Uterus (tissue), 4 donors: ENCODE results near the gene MCAM. TPM values are rescaled to one million over a fixed set of nuclear protein-coding genes. Genes with fewer than 3 reads are reported as not detected.
A peak's percentile ranks its signal among the peaks of the same experiment; 100 is the strongest.

ENCODE experiments used
- DNase-seq, 2 donors: peaks; one replicate each; pipeline ENCODE4 v3.0.0-alpha.2; 2019 to 2020
- H3K27ac ChIP-seq, 2 donors: fragments of 200-600 bp; sonication (generic); 1 replicate in 1 of 2; 2 replicates in 1 of 2; pipeline ENCODE4 v1.5.1; 2016 to 2018
- H3K27me3 ChIP-seq, 2 donors: fragments of 200-600 bp; sonication (generic); one replicate each; pipeline ENCODE4 v1.5.1; 2018 to 2019; ENCODE audit warnings: control low read depth in 1 of 2
- H3K36me3 ChIP-seq, 2 donors: fragments of 200-600 bp; sonication (generic); one replicate each; pipeline ENCODE4 v1.5.1; 2019; ENCODE audit warnings: control low read depth in 1 of 2
- H3K4me1 ChIP-seq, 2 donors: fragments of 200-600 bp; sonication (generic); one replicate each; pipeline ENCODE4 v1.5.1; 2018 to 2019; ENCODE audit warnings: control low read depth in 1 of 2
- H3K4me3 ChIP-seq, 2 donors: fragments of 200-600 bp; sonication (generic); 1 replicate in 1 of 2; 2 replicates in 1 of 2; pipeline ENCODE4 v1.5.1; 2018 to 2019; ENCODE audit warnings: mild to moderate bottlenecking in 1 of 2
- H3K9me3 ChIP-seq, 2 donors: fragments of 200-600 bp; sonication (generic); one replicate each; pipeline ENCODE4 v1.5.1; 2019; ENCODE audit warnings: control low read depth in 1 of 2
- CTCF ChIP-seq, 4 experiments: fragments of 200-600 bp in 2 of 4; fragments of 450-650 bp in 2 of 4; sonication (generic) in 2 of 4; IDR thresholded peaks; one replicate each; pipeline ENCODE4 v1.5.1; 2016 to 2019; ENCODE audit warnings: antibody characterized with exemption in 4 of 4, mild to moderate bottlenecking in 2 of 4, moderate library complexity in 1 of 4
- POLR2A ChIP-seq, 2 donors: fragments of 450-650 bp; IDR thresholded peaks; one replicate each; pipeline ENCODE4 v1.6.1; 2016; ENCODE audit warnings: antibody characterized with exemption in 2 of 2, mild to moderate bottlenecking in 1 of 2, moderate library complexity in 1 of 2
- intact Hi-C: fragments of 100-400 bp; cut with DNase I; formaldehyde crosslinking; loops from one replicate; pipeline ENCODE4 v1.15.1; 2023; ENCODE audit warnings: low total_unique reads
- total RNA-seq, 4 donors: library from RNA; depleted of rRNA in 3 of 4; stranded (reverse); fragments of >200 nt in 3 of 4; gene quantifications; one replicate each; pipeline versions ENCODE4 v1.1.0 to v1.2.4, GENCODE V29; 2014 to 2023
- donor health status: DM: yes; HTN: yes; CAD: no.

Gene MCAM
- total RNA-seq, 4 donors from 2014 or later, result 228 to 564 (median 354) TPM

- Histone ChIP-seq H3K27me3 (no peaks in the 10 kb centered on the region), H3K9me3 (no peaks in the 10 kb centered on the region), H3K36me3 (no peaks in the 10 kb centered on the region), H3K4me1 (no peaks in the 10 kb centered on the region), H3K27ac (peak overlapping the region; percentile 71 to 82), H3K4me3 (no peak overlapping the region)
- no peak for DNase-seq
- TF ChIP-seq POLR2A (IDR thresholded peaks at IDR 0.05) (no peak), CTCF (IDR thresholded peaks at IDR 0.05) (peak in 2 of 4 experiments; percentile 15 to 17)
- intact Hi-C loops, result no loop called here
Observed at GRCh38 chr11:119307219-119307618, 9.7 kb downstream of the MCAM start.

- DNase-seq, result peak; percentile 51 to 61
- no peaks in the 10 kb centered on the region for H3K9me3 ChIP-seq
- peak overlapping the region; percentile 71 to 82 for H3K27ac ChIP-seq
- H3K4me1 ChIP-seq, result no peaks in the 10 kb centered on the region
- TF ChIP-seq POLR2A (IDR thresholded peaks at IDR 0.05), result peak in 1 of 2 donors; percentile 21
- no peak for TF ChIP-seq CTCF (IDR thresholded peaks at IDR 0.05)
- H3K27me3 ChIP-seq, result no peaks in the 10 kb centered on the region
- intact Hi-C loops, result no loop called here
- no peaks in the 10 kb centered on the region for H3K36me3 ChIP-seq
- H3K4me3 ChIP-seq, result no peak overlapping the region
Observed at GRCh38 chr11:119306373-119306890, 10.5 kb downstream of the MCAM start.

- H3K27me3 ChIP-seq, result no peaks in the 10 kb centered on the region
- TF ChIP-seq POLR2A (IDR thresholded peaks at IDR 0.05), result no peak
- TF ChIP-seq CTCF (IDR thresholded peaks at IDR 0.05), result no peak
- no peaks in the 10 kb centered on the region for H3K4me1 ChIP-seq
- H3K36me3 ChIP-seq, result no peaks in the 10 kb centered on the region
- peak overlapping the region; percentile 71 to 82 for H3K27ac ChIP-seq
- intact Hi-C loops, result no loop called here
- H3K9me3 ChIP-seq, result no peaks in the 10 kb centered on the region
- DNase-seq, result no peak
- H3K4me3 ChIP-seq, result no peak overlapping the region
Observed at GRCh38 chr11:119305556-119306372, 11.2 kb downstream of the MCAM start.

- Histone ChIP-seq H3K4me1 (peaks cover 0 to 4% of the 10 kb centered on the region in 2 donors), H3K36me3 (no peaks in the 10 kb centered on the region), H3K4me3 (no peak overlapping the region), H3K27ac (no peak overlapping the region), H3K9me3 (no peaks in the 10 kb centered on the region), H3K27me3 (no peaks in the 10 kb centered on the region)
- no peak for DNase-seq
- intact Hi-C loops, result no loop called here
- TF ChIP-seq POLR2A (IDR thresholded peaks at IDR 0.05), result no peak
- TF ChIP-seq CTCF (IDR thresholded peaks at IDR 0.05), result no peak
Observed at GRCh38 chr11:119303227-119303718, 13.7 kb downstream of the MCAM start.
